ENCODE data around the gene DLGAP1. TPM values are rescaled to one million over a fixed set of nuclear protein-coding genes. Genes with fewer than 3 reads are reported as not detected.

DLGAP1 gene
- total and polyA plus RNA-seq, 2 of the 8 experiments (the other 6 are each of a cell fraction or from before 2014, with no cell fraction given) = 11.8 to 16.9 TPM

DNA sequence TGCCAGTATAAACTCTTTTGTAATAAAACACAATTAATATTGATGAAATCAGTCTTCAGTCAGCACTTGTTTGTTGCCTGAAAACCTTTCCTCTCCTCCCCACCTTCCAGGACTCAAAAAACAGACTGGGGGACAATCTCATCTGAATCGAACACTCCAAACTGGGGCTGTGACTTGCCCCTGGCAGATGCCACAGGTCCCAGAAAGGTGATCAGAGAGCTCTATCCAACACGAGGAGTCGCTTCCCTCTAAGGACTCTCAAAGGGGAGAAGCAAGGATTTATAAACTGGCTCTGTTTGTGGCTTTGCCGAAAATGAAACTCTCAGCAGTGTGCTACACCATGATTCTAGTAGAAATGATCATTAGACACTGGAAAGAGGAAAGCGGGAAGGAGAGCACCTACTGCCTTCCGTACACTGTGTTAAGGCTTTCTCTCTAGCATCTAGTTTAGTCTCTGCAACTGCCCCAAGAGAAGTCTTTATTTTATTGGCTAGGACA is 805.9 kb downstream of the DLGAP1 start (continued):
- TF ChIP-seq CHD2 (IDR thresholded peaks at IDR 0.05; ENCODE audit: low read length) (no peak), EZH2 (IDR thresholded peaks at IDR 0.05; ENCODE audit: low read depth, low read length, severe bottlenecking) (no peak), HDAC6 (IDR thresholded peaks at IDR 0.05; ENCODE audit: low read depth, low read length) (no peak), GABPA (IDR thresholded peaks at IDR 0.05; ENCODE audit: borderline replicate concordance, insufficient read depth, low read length) (no peak)
